Fibroblast of the conjunctiva (primary cell): ENCODE measurements around the gene CEP104.

Experiments
- DNase-seq: peaks from one replicate; pipeline ENCODE4 v3.0.0-alpha.2; 2010; ENCODE audit warnings: low read depth

The CEP104 gene

DNA sequence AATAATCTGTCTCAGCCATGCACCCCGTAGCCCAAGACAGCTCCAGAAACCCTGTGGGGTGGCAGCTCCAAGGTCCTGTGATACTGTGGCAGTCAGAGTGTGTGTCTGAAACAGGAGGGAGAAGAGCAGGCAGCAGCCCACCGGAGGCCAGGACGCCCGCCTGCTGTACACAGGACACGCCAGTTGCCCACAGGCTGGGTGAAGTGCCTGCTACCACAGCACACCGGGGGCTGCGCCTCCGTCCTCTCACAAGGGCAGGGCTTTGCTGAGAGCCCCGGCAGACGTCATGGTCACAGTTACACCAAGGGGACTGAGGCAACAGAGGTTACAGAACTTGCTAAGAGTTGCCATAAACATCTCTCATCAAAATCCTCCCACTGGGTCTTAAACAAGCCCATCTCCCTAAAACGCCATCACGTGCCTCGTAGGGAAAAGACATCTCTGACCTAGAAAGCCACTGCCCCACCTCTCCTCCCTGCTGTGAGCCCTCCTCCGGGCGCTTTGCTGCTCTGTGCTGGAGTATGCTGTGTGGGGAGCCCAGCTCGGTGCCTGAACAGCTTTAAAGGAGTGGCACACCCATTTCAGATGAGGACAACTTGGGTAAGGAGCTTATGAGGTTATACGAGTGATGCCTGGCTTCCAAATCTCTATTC is 37.7 kb upstream of the CEP104 start:
- no peak for DNase-seq

DNA sequence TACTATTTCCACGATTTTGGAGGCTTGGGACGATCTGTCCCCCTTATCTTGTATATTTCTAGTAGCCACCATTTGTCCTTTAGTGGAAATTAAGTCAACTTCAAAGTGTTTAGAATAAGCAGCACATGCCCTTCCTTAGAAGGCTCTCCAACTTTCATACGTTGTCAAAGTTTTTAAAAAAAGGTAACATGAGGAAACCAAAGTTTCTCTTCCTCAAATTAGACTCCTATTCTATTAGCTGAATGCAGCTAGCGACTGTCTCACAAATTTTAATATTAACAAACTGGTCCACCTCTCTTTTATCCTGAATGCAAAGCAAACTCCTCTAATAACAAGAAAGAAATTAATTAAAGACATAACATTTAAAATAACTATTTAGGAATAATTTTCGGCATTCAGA is 36.2 kb upstream of the CEP104 start:
- DNase-seq = no peak

DNA sequence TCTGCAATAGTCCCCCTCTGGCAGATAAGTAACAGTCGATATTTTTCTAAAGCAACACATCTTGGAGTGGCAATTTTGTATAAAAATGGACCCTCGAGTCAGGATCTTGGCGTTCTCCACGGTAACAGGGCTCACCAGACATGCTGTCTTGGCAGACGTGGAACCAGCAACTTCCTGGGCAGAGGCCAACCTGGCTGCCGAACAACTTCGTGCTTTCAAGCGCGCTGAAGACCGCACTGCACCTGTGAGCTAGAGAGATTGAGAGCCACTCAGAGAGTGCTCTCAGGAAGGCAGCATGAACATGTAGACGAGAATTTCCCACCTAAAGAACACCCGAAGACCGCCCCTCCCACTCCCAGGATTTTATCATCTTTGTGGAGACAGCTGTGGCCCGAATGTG is 35.7 kb upstream of the CEP104 start:
- DNase-seq = no peak

DNA sequence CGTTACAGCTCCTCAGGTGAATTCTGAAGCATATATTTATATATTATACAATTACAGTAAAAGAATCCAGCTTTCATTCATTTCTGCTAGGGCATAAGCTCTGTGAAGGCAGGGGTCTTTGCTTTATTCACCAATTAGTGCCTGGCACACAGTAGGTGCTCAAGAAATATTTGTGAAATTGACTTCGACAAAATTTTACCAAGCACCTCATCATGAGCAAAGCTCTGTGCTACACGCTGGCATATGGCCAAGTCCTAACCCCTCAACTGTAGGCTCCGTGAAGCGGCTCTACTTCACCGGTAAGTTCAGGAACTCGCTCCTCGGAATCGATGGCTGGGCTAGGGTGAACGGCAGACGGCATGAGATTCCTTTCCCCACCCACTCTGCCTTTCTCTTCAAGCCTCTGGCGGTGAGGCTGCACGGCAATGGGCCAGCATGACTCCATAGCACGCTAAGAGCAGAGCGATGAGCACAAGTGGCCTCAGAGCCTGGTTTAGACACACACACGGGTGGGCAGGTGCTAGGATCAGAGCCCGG is 34.4 kb upstream of the CEP104 start:
- no peak for DNase-seq

DNA sequence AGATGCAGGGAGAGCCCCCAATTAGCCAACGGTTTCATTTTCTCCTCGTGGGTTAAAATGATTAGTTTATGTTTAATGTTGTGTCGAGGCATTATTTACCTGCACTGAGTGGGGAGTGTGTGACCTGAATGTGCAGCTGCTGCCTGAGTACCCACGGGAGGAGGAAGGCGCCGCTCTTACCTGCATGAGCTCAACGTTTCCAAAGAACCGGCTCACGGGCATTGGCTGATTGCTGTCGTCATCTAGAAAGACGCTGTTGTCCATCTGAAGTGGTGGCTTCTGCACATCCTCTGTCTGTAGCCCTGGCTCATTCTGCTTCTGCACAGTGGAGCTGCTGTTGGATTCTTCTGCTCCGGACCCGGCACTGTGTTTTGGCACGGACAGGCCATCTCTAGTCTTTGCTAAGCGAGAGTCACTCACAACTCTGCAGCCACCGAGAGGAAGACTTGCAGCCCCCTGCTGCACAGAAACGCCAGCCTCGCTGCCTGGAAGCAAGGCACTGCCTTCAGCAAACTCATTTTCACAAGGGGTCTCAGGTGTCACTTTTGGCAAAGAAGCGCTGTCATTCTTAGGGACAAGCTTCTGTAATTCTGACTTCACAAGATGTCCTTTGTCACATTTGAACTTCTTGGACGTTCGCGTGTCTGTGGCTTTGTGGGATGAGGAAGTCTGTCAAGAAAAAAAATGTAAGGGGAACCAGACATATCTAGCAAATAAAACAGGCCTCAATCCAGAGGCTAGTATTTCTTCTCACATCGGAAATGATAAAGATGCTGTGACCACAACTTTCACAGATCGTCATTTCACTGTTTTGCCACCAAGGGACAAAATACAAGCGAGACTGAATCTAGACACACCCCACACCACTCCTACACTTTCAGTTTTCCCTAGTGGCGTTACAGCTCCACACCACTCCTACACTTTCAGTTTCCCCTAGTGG is 33.6 kb upstream of the CEP104 start:
- DNase-seq = no peak

DNA sequence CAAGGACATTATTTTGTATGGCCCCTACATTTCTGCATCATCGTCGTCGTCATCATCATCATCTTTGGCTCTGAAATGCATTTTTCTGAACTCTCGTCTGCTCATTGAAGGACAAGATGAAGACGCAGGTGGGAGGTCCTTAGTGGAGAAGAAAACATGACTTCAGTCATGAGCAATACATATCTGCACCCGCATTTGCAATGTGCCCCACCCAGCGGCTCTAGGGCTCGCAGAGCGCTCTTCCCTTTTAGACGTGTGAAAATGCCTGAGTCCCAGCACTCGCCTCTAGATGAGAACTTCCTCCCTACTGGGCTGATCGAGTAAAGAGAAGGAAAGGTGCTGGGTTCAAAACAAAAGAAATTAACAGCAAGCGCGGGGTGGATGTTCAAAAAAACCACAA is 32.9 kb upstream of the CEP104 start:
- no peak for DNase-seq

DNA sequence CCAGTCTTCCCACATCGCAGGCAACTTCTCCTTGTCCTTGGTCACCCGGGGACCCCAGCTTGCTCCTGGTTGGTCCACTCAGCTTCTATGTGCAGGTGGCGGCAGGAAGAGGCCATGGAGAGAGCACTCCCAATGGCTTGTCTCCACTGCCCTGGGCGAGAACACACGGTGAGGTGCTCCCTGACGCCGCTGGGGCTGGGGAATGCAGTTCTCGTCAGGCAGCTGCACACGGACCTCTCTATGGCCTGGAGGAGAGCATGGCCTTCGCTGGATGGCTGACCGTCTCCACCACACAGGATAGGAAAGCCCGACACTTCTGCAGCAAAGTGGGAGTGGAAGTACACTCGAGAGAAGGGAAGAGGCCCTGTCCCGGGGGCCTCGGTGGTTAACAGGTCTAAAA is 31.3 kb upstream of the CEP104 start:
- no peak for DNase-seq

DNA sequence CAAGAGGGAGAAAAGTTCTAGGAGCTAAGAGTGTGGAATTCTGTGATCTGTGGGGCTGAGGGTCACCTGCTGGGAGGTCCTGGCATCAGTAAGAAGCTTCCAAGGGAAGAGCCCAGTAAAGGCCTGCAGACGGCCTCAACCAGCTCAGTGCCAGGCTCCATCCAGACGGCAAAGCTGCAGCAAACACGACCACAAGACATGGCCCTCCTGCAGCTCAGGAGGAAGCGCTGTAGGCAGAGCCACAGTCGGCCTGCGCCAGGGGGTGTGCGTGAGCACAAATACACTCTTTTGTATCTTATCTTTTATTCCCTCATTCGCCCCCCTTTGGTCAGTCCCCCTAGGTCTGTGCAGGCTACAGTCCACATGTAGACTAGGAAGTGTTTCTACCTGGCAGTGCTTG is 29.7 kb upstream of the CEP104 start:
- DNase-seq = no peak

DNA sequence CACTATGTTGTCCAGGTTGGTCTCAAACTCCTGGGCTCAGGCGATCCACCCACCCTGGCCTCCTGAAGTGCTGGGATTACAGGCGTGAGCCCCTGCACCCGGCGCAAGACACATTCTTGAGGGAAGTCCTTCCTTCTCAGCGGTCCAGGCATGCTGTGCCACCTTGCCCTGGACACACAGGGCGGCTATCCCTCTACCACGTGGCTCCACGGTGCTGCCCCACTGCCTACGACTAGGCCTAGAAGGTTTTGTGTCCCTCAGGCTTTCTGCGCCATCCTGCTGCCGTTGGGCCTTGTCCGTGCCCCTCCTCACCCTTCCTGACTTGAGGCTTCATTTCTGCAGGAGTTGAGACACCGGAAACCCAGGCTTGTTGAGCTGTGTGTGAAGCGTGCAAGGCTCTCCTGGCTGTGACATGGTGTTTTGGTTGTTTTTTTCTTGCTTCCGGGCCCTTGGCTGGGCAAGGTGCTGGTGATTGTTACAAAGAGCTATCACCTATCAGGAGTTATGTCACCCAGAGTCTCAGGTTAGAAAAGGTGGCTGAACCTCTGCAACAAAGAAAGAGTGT is 29.2 kb upstream of the CEP104 start:
- DNase-seq = no peak

DNA sequence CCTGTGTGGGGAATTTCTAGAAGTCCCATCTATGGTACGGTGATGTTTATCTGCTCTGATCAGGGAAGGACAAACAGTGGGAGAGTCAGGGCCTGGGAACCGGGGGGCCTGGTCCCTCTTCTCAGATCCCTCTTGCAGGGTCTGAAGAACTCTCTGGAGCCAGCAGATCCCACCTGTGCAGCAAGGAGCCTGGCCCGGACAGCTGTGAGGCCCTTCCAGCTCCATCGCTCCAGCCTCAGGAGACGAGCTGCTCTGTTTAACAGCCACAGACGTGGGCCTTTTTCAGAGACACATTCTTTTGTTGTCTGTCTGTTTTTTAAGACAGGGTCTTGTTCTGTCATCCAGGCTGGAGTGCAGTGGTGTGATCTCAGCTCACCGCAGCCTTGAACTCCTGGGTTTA is 28.6 kb upstream of the CEP104 start:
- DNase-seq = no peak

DNA sequence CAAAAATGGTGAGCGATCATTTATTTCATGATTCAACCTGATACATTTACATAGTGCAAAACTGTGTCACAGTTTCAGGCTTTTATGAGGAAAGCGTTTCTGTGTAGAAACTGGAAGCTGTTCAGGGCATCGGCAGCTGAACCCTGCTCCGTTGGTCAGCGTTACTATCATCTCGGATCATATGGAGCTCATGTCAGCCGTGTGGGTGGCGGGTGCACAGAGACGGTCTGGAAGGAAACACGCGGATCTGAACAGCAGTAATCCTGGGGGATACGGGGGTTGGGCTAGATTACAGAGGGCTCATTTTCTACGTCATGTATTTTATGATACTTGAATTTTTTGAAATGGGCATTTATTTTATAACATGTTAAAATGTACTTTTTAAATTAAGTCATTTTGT is 28.0 kb upstream of the CEP104 start:
- DNase-seq = no peak

DNA sequence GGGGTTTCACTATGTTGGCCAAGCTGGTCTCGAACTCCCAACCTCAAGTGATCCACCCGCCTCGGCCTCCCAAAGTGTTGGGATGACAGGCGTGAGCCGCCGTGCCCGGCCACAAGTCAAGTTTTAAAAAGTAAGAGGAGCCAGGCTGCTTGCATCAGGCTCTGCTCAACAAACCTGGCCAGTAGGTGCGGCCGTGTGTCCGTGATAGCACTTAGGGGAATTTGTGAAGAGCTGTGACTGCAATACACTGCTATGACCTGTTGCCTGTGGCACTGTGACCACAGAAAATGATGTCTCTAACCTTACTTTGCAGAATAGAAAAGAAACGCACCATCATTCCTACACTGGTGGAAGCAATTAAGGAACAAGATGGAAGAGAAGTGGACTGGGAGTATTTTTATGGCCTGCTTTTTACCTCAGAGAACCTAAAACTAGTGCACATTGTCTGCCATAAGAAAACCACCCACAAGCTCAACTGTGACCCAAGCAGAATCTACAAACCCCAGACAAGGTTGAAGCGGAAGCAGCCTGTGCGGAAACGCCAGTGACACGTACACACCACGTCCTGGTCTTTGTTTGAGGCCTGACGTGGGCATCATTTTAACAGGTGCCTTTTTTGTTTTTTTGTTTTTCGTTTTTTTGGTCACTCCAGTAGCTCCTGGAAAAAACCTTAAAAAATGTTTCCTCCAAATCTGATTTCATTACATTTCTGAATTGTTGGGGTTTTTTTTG is 26.3 kb upstream of the CEP104 start:
- DNase-seq = no peak

DNA sequence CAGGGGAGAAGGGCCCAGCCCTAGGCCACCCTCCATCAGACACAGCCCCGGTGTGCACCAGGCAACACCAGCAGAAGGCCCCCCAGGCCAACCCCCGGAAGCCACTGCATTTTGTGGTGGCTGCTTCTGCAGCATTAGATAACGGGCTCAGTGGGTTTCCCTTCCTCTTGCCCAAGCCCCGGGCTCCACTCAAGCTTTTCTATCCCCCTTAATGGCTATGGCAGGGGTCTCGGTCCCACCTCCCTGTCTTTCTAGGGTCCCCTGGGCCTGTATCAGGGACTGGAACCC is 24.1 kb upstream of the CEP104 start:
- DNase-seq = no peak

DNA sequence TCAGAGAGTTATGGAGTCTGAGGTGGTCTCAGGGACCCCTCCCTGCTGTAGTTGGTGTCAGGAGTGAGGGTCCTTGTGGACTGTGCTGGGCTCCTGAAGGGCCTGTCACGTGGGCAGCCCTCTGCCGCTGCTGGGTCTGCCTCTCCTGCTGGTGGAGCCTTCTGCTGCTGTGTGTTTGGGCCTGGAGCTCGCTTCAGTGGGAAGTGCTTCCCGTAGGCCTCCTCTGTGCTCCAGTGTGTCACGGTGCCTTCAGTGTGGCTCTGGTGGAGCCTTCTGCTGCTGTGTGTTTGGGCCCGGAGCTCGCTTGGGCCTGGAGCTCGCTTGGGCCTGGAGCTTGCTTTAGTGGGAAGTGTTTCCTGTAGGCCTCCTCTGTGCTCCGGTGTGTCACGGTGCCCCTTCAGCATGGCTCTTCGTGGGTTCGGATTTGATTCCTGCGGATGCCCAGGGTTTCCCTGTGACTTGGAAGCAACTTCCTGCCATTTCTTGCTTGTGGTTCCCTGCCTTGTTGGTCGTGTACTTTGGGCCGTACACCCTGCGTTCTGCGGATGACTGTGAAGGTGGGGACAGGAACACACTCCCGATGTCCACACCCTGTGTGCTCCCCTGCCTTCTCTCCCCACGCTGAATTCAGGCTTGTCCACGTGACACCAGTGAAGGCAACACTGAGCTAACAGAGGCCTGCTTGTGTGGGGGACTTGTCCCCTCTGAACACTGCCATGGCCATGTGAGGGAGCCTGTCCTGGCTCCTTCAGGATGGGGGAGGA is 23.6 kb upstream of the CEP104 start:
- no peak for DNase-seq

DNA sequence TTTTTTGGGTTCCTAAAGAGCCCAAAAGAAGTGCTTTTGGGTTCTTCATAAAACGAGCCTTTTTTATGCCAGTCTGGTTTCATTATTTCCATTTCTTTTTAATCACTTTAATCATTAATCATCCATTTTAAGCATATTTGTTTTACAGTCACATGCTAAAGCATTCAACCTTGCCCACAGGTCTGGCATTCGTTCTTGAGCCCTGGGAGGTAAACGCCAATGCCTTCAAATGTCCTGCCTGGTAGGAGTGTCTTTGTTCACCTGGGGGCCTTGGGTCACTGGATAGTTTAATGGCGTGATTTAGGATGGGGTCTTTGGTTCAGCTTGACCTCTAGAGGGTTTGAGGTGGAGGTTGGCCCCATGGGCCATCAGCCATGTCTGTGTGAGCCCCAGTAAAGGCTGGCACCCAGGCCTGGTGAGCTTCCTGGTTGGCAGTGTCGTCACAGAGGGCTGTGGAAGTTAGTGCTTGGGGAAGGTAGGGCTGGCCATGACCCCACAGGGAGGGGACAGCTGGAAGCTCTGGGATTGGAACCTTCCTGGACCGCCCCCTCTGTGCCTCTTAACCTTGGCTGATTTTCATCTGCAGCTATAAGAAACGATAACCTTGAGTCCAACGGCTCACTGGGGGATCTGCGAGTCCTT is 22.9 kb upstream of the CEP104 start:
- no peak for DNase-seq

DNA sequence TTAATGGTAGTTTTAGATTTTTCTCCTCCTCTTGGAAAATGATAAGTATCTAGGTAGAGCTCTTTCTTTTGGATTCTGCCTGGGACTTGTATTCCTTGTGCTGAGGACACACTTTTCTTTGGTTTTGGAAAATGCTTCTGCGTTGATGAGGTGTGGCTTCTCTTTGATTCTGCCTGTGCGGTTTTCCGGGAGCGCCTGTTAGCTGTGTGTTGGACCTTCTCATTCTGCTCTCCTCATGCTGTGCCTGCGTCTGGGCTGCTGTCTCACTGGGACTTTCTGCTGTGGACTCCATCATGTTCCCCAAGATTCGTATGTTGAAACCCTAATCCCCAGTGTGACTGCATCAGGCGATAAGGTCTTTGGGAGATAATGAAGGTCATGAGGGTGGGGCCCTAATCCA is 22.1 kb upstream of the CEP104 start:
- DNase-seq = no peak

DNA sequence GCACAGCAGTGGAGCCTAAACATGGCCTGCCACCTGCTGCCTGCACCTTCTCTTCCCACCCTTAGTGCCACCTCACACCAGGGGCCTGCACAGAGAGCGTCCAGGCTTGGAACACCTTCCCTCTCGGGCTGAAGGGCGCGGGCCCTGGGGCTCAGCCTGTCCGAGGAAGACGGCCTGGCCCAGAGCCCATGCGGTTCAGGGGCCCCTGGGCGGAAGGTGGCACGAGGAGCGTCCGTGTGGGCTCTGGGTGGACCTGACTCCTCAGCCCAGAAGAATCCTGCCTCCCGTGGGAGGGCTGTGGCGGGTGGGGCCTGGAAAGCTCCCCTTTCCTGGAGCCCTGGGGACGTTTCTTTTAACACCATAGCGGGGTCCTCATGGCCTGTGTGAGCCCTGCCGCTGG is 19.7 kb upstream of the CEP104 start:
- no peak for DNase-seq

DNA sequence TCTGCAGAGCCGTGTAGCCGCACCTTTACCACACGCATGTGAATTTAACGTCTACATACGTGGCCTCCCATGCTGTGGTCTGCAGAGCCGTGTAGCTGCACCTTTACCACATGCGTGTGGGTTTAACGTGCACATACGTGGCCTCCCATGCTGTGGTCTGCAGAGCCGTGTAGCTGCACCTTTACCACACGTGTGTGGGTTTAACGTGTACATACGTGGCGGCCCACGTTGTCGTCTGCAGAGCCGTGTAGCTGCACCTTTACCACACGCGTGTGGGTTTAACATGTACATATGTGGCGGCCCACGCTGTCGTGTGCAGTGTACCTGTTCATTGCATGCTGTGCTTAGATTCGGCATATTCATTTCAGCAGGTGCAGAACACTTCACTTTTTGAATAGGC is 17.7 kb upstream of the CEP104 start:
- DNase-seq = no peak

DNA sequence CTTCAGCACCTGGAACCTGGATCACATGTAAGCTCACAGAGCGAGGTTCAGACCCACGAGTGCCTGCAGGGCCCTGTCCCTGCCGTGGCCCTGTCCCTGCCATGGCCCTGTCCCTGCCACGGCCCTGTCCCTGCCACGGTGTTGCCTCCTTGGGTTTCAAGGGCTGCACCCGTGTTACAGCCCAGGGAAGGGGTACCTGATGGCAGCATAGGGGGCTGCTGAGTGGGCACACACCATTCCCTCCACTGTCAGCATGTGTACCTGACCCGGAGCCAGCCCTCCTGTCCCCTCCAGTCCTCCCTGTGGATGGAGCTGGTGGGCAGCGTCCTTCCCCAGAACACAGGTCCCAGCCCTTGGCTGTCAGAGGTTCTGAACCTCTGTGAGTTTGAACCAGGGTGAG is 15.5 kb upstream of the CEP104 start:
- no peak for DNase-seq

DNA sequence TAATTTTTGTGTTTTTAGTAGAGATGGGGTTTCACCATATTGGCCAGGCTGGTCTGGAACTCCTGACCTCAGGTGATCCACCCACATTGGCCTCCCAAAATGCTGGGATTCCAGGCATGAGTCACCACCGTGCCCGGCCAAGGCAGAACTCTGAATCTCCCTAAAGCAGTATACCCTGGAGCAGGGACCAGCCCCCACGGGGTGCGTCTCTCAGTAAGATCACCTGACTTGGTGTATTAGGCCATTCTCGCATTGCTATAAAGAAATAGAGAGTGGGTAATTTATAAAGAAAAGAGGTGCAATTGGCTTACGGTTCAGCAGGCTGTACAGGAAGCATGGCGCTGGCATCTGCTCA is 14.4 kb upstream of the CEP104 start:
- no peak for DNase-seq

DNA sequence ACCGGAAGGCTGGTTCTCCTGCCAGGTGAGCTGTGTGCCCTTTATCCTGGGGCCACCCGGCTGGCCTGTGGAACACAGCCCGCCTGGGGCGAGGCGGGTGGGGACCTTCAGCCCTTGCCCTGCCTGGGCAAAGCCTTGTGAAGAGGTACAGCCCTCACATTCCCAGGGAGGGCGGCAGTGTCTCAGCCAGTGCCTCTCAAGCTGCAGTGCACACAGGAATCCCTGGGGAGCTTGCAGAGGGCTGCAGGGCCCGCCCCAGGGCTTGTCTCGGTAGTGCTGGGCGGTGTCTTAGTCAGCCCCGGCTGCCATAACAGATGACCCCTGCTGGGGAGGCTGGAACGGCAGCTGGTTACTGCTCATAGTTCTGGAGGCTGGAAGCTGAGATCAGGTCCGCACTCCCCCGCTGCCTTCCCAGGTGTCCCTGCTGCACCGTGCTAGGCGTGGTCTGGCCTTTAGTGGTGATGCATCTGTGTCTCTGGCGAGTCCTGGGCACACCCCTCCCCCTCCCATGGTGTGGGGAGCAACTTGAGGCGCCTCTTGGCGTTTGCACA is 12.8 kb upstream of the CEP104 start:
- no peak for DNase-seq
